Pulmonary artery endothelial cell (primary cell): ENCODE data around the gene SCGB3A1. TPM values are rescaled to one million over a fixed set of nuclear protein-coding genes. Genes with fewer than 3 reads are reported as not detected.

Source experiments
- DNase-seq: peaks from one replicate; pipeline ENCODE4 v3.0.0-alpha.2; 2011; ENCODE audit warnings: low read depth, low spot score
- total RNA-seq: library from RNA; depleted of rRNA; stranded (reverse); fragments of >200 nt; gene quantifications from 2 replicates; pipeline ENCODE4 v1.2.3, GENCODE V29; 2014

The SCGB3A1 gene, protein sequence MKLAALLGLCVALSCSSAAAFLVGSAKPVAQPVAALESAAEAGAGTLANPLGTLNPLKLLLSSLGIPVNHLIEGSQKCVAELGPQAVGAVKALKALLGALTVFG
- not detected in 2 replicates for total RNA-seq

GRCh38 chr5:180591311-180591887, at the start of gene SCGB3A1:
TSS of gene SCGB3A1 (minus strand) at chr5:180591499. CDS start at chr5:180591462, 37 bp downstream.
- no peak for DNase-seq

GRCh38 chr5:180640611-180640860, 49.2 kb upstream of the SCGB3A1 start:
- DNase-seq, result no peak

GRCh38 chr5:180639741-180640610, 48.7 kb upstream of the SCGB3A1 start:
- no peak for DNase-seq

- DNase-seq, result no peak
These were observed 48.0 kb upstream of the SCGB3A1 start for GRCh38 chr5:180639287-180639686.

GRCh38 chr5:180637962-180638680, 46.8 kb upstream of the SCGB3A1 start:
- DNase-seq, result no peak

GRCh38 chr5:180636403-180637075, 45.2 kb upstream of the SCGB3A1 start:
- DNase-seq, result no peak

DNA sequence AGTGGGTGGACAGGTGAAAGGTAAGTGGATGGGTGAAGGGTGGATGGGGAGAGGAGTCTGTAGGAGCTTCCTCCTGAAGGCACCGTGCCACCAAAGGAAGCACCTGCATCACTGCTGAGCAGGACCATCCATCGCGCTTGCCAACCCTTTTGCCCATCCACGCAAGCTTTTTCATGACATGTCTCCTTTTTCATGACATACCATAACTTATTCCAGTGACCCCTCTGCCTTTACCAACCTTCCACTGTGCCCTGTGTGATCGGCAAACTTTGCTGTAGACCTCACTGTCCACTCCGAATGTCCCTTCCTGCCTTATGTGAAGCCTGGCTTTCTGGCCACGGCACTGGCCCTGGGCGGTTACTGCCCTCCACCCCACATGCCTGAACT, 44.7 kb upstream of the SCGB3A1 start:
- no peak for DNase-seq

GRCh38 chr5:180633283-180634177, 42.2 kb upstream of the SCGB3A1 start:
- no peak for DNase-seq

GRCh38 chr5:180632768-180633167, 41.5 kb upstream of the SCGB3A1 start:
- no peak for DNase-seq

DNA sequence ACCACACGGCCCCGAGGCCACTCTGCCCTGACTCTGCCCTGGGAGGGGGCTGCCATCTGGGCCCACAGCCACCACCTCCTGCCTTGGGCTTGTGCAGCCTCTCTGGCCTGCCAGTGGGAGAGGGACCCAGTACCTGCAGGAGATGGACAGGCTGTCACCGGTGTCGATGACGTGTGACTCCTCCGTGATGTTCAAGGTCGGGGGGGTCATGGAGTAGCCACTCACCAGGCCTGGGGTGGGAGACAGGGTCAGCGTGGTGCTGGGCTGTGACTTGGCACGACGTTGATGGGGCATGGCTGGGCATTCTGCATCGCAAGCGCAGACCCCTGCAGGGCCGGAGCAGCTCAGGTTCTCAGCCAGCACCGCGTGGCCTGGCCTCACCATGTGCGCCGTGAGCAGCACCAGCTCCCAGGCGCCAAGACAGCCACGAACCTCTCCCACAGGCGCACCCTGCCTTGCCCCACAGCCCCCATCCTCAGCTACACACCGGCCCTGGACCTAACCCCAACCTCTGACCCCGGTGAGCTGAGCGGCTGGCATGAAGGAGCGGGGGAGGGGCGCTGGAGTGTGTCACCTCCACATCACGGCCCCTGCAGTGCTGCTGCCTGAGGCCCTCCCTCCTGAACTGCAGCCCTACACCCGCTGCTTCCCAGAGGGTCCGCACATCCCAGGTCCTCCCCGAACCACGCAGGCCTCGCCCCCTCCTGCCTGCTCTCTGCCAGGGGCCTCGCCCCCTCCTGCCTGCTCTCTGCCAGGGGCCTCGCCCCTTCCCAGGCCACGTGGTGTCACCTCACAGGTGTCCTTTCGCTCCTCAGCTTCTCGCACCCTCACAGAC, 40.5 kb upstream of the SCGB3A1 start:
- DNase-seq, result no peak

DNA sequence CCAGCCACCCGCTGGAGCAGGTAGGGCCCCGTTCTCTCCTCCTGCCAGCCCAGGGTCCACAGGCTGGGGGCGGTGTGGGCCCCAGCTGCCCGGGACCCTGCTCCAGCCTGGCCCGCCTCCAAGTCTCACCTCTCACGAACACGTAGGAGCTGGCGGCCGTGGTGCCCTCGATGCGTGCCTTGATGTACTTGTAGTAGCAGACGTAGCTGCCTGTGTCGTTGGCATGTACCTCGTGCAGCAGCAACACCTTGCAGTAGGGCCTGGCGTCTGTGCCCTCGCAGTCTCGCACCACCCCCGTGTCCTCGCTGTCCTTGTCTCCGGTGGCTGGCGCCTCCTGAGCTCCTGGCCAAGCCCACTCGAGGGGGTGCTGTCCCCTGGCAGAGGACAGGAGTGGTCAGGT, 39.1 kb upstream of the SCGB3A1 start:
- DNase-seq, result no peak

DNA sequence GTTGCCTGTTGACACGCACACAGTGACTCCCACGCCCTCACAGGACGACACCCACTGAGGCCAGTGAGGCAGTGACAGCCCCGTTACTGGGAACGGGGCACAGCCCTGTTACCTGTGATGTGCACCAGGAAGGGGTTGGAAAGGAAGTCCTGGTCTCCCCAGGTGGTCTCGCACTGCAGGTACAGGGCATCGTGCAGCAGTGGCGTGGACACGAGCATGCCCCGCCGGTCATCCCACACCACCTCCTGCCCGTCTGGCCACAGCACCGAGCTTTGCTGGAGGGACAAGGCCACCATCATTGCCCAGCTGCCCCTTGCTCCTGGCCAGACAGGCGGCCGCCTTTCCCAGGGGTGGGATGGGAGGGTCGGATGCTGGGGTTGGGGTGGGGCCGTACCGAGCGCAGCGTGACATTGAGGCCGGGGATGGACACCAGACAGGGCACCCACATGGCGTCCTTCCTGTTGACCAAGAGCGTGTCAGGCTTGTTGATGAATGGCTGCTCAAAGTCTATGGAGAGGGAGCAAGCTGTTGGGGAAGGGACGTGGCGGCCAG, 38.6 kb upstream of the SCGB3A1 start:
- DNase-seq, result no peak

DNA sequence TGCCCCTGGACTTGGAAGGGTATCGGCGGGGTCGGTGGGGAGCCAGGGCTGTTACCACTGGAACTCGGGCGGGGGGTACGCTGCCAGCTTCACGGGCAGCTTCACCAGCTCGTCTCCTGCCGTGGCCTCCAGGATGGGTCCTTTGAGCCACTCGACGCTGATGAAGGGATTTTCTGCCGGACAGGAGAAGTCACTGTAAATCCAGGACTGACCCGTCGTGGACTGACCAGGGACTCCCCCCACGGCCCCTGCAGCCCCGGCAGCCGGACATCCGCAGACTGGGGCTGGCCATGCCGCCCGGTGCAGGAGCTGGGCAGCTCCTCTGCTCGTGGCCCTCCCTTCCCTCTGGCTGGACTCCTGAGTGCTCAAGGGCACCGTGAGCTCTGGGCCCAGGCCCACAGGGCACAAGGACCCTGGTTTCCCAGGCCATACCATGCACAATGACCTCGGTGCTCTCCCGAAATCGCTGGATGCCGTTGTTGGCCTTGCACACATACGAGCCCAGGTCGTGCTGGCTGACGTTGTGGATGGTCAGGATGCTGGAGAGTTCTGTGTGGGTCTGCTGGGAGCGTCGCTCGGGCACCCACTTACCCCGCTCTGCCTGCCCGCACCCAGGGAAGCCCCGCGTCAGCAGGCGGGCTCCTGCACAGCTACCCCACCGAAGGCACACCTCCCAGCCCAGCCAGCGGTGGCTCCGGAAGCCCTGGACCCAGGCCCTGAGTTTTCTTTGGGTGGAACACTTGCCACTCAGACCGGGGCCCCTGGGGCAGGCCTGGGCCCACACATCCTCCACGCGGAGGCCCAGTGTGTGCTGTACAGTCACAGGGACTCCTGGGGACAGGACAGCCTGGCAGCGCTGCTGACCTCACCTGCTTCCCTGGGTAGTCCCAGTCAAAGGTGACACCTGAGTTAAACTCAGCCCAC, 37.8 kb upstream of the SCGB3A1 start:
- DNase-seq, result no peak

GRCh38 chr5:180628211-180628610, 36.9 kb upstream of the SCGB3A1 start:
- DNase-seq, result no peak

- DNase-seq, result no peak
These were observed 36.3 kb upstream of the SCGB3A1 start for GRCh38 chr5:180627386-180628120.

DNA sequence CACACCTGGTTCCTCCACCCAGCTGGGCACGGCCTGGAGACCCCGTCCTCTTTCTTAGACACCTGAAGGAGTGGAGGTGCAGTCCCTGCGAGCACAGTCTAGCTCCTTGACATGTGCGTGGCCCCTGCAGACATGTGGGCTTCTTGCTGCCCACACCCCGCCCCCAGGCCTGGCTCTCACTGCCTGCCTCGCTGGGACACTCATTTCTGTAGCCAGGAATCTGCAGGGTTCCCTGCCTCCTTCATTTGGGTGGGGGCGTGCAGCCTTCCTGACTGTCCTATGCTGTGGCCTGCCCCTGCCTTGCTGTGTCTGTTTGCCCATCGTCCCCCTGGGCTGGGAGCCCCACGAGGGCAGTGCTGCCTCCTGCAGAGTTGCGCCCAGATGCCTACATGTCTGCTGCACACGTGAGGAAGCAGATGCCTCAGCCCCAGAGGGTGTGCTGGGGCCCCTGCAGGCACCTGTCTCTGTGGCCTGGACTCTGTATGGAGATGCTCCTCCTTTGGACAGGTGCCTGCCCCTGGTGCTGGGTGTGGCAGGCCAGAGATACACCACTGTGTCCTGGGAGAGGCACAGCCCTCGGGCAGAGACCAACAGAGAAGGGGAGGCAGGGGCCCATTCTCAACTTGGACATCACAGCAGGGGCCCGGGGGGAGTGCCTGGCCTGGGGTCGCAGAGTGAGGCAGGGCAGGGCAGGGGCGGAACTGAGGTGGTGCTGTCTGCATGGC, 35.5 kb upstream of the SCGB3A1 start:
- DNase-seq, result no peak
